ENCODE data around the gene TSFM.

The TSFM gene

DNA sequence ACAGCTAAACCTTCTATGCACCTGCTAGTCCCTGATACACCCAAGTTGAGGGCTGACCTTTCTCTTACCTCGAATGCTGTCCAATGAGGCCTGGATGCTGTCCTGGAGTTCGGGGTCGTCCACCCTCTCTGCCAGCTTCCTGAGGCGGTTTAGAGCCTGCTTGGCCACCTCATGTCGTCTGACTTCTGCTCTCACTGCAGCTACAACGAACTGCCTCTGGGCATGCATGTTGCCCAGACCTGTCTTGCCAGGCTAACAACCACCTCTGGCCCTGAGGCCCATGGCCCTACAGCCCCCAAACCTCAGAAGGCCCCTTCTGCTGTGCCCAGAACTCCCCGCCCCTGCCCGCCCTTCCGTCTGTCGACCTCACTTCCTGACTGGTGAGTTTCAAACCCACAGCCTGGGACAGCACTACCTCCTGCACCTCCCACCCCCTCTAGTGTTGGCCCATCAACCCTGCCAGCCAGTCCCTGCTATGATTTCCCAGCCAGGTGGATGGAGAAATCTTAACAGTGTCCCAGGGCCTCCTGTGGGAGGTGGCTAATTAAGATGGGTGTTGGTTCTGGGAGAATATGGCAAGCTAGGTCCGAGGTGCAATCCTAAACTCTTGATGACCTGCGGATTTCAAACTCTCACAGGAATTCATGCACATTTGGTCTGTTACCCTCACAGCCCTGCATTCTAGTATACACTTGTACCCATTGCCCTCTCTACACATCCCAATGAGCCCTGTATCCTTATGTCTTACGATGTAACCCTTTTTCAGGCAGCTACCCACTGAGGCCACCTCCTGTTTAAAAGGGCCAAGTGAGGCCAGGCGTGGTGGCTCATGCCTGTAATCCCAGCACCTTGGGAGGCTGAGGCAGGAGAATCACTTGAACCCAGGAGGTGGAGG, 40.5 kb upstream of the TSFM start:
- H3K9me2 ChIP-seq (replicated peaks; ENCODE audit: insufficient read depth, low read length): no peaks in the 10 kb centered on the region
- peaks cover 22% of the 10 kb centered on the region for H3F3A ChIP-seq (ENCODE audit: insufficient read depth)
- H3K4me3 ChIP-seq (ENCODE audit: insufficient read depth, low read length, poor library complexity, severe bottlenecking): peak overlapping the region; percentile 68
- peak overlapping the region; percentile 68 for H3K9ac ChIP-seq (ENCODE audit: low read length)
- no peak for TF ChIP-seq EZH2phosphoT487 (conservative IDR thresholded peaks at IDR 0.05; ENCODE audit: low read length)
- TF ChIP-seq CTCF (IDR thresholded peaks at IDR 0.05; ENCODE audit: insufficient read depth, low read length, poor library complexity, severe bottlenecking): peak; percentile 68
- peak overlapping the region; percentile 42 for H2AFZ ChIP-seq (ENCODE audit: low read depth, low read length, severe bottlenecking)
- H4K20me1 ChIP-seq (ENCODE audit: low read depth, low read length): no peaks in the 10 kb centered on the region
- H3K79me2 ChIP-seq (ENCODE audit: insufficient read depth, low read length): peaks cover 12% of the 10 kb centered on the region
- H3K27ac ChIP-seq (ENCODE audit: low read depth, low read length): peak overlapping the region; percentile 49
- no peaks in the 10 kb centered on the region for H3K27me3 ChIP-seq (ENCODE audit: low read length)
- peak overlapping the region; percentile 91 for H3K4me2 ChIP-seq (ENCODE audit: low read depth, low read length, poor library complexity, severe bottlenecking)
- no peaks in the 10 kb centered on the region for H3K9me3 ChIP-seq (ENCODE audit: insufficient read depth, low read length)
- peaks cover under 1% of the 10 kb centered on the region; the same call in 1 of the 2 replicates for H3K36me3 ChIP-seq (ENCODE audit: low read length)

DNA sequence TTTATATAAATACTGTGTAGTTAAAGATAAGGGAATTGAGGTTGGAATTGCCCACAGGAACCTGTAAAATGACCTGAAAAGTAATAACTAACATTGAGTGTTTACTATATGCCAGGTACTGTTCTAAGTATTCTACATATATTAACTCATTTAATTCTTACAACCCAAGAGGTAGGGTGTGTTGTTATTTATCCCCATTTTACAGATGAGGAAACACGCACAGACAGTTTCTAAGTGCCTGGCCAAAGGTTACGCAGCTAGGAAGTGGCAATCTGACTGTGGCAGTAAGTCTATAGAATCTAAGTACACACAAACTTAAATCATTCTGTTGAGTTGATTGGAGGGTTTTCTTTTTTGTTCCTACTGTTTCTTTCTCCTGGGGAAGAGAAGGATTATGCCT, 38.8 kb upstream of the TSFM start:
- peaks cover 32% of the 10 kb centered on the region for H3F3A ChIP-seq (ENCODE audit: insufficient read depth)
- peak overlapping the region; percentile 60 for H2AFZ ChIP-seq (ENCODE audit: low read depth, low read length, severe bottlenecking)
- TF ChIP-seq CTCF (IDR thresholded peaks at IDR 0.05; ENCODE audit: insufficient read depth, low read length, poor library complexity, severe bottlenecking) (no peak), EZH2phosphoT487 (conservative IDR thresholded peaks at IDR 0.05; ENCODE audit: low read length) (no peak)
- H3K9me2 ChIP-seq (replicated peaks; ENCODE audit: insufficient read depth, low read length): no peaks in the 10 kb centered on the region
- H3K27me3 ChIP-seq (ENCODE audit: low read length): no peaks in the 10 kb centered on the region
- no peaks in the 10 kb centered on the region for H3K9me3 ChIP-seq (ENCODE audit: insufficient read depth, low read length)
- H3K79me2 ChIP-seq (ENCODE audit: insufficient read depth, low read length): peaks cover 12% of the 10 kb centered on the region
- no peak overlapping the region for H3K9ac ChIP-seq (ENCODE audit: low read length)
- H3K4me3 ChIP-seq (ENCODE audit: insufficient read depth, low read length, poor library complexity, severe bottlenecking): peak overlapping the region; percentile 68
- no peak overlapping the region for H3K27ac ChIP-seq (ENCODE audit: low read depth, low read length)
- peaks cover 10% of the 10 kb centered on the region; the same call in 1 of the 2 replicates for H3K36me3 ChIP-seq (ENCODE audit: low read length)
- H4K20me1 ChIP-seq (ENCODE audit: low read depth, low read length): no peaks in the 10 kb centered on the region
- peak overlapping the region; percentile 87 for H3K4me2 ChIP-seq (ENCODE audit: low read depth, low read length, poor library complexity, severe bottlenecking)

DNA sequence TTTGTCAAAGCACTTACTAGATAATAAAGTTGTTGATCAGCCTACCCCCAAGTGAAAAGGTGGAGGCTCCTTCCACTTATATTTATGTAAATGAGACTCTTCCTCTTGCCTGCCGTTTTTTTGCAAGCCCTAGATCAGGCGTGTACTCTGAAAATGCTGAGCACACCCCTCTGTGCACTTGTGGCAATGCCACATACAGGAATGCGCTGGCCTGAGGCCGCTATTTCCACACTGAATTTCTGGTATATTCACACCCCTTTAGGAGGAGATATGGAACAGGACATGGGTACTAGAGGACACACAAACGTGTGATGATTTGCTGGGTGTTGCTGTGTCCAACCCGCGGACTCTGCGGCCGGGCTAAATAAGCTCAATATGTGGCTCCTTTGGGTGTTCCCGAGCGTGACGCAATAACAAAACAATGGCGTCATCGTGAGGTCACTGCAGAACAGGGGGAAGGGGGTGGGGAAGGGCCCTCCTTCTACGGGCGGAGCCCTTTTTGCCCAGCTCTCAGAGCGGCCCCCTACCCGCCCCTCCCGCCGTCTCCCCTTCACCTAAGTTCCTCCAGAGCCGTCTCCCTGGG, 38.3 kb upstream of the TSFM start:
- peaks cover 11% of the 10 kb centered on the region for H3K79me2 ChIP-seq (ENCODE audit: insufficient read depth, low read length)
- peaks cover 32% of the 10 kb centered on the region for H3F3A ChIP-seq (ENCODE audit: insufficient read depth)
- H3K4me3 ChIP-seq (ENCODE audit: insufficient read depth, low read length, poor library complexity, severe bottlenecking): peak overlapping the region; percentile 68
- TF ChIP-seq CTCF (IDR thresholded peaks at IDR 0.05; ENCODE audit: insufficient read depth, low read length, poor library complexity, severe bottlenecking) (no peak), EZH2phosphoT487 (conservative IDR thresholded peaks at IDR 0.05; ENCODE audit: low read length) (no peak)
- H3K9me2 ChIP-seq (replicated peaks; ENCODE audit: insufficient read depth, low read length): no peaks in the 10 kb centered on the region
- peak overlapping the region; percentile 60 for H2AFZ ChIP-seq (ENCODE audit: low read depth, low read length, severe bottlenecking)
- no peaks in the 10 kb centered on the region for H3K9me3 ChIP-seq (ENCODE audit: insufficient read depth, low read length)
- H3K36me3 ChIP-seq (ENCODE audit: low read length): peaks cover 10% of the 10 kb centered on the region; the same call in 1 of the 2 replicates
- no peaks in the 10 kb centered on the region for H3K27me3 ChIP-seq (ENCODE audit: low read length)
- peak overlapping the region; percentile 87 for H3K4me2 ChIP-seq (ENCODE audit: low read depth, low read length, poor library complexity, severe bottlenecking)
- peak overlapping the region; percentile 74 for H3K9ac ChIP-seq (ENCODE audit: low read length)
- peak overlapping the region; percentile 23; the same call in 1 of the 2 replicates for H3K27ac ChIP-seq (ENCODE audit: low read depth, low read length)
- no peaks in the 10 kb centered on the region for H4K20me1 ChIP-seq (ENCODE audit: low read depth, low read length)
